GM12878 (cell line): ENCODE results near the gene CTSO. TPM values are rescaled to one million over a fixed set of nuclear protein-coding genes. Genes with fewer than 3 reads are reported as not detected.

ENCODE experiments used
- ATAC-seq: fragments of 200-7000 bp; cut with Tn5 transposase; 3 replicates; pipeline ENCODE4 v1.9.1; 2020; ENCODE audit warnings: mild to moderate bottlenecking, moderate library complexity
- BruUV-seq: library from RNA; stranded (reverse); fragments of 400-500 nt; replicated peaks from 2 replicates; lab custom pipeline; 2021; lab: Mats Ljungman, UMichigan
- CTCF ChIA-PET: fragments of 300-600 bp; sonication (Branson Sonifier 250); formaldehyde crosslinking; extraction: SDS; loops from one replicate; lab custom pipeline; 2021; ENCODE audit warnings: inconsistent platforms; lab: Yijun Ruan, JAX
- POLR2A ChIA-PET: fragments of 350-600 bp; formaldehyde crosslinking; extraction: SDS; loops from one replicate; lab custom pipeline; 2021; ENCODE audit warnings: inconsistent platforms; lab: Charles Lee
- RAD21 ChIA-PET: fragments of 300-600 bp; sonication (Branson Sonifier 250); formaldehyde crosslinking; loops from one replicate; lab custom pipeline; 2023; ENCODE audit warnings: antibody characterized with exemption; ENCODE audit not compliant: unreplicated experiment; lab: Charles Lee
- SMC1A ChIA-PET: fragments of 300-600 bp; sonication (Branson Sonifier 250); formaldehyde crosslinking; loops from one replicate; lab custom pipeline; 2023; ENCODE audit not compliant: unreplicated experiment, uncharacterized antibody; lab: Charles Lee
- DNase-seq: peaks from one replicate; pipeline ENCODE4 v3.0.0-alpha.2; 2011; ENCODE audit warnings: low read depth, low spot score
- FAIRE-seq: peaks from 3 replicates; lab custom pipeline; 2011; peaks lifted over from hg19 to GRCh38; lab: Jason Lieb, UNC
- H2AFZ ChIP-seq: 2 replicates; pipeline ENCODE4 v1.6.0; 2011; ENCODE audit warnings: low read depth, low read length, control low read depth; ENCODE audit not compliant: control insufficient read depth
- H3K27ac ChIP-seq: 2 replicates; pipeline ENCODE4 v1.5.1; 2011; ENCODE audit warnings: control low read depth; ENCODE audit not compliant: control insufficient read depth, insufficient read depth
- H3K27me3 ChIP-seq, 2 experiments: replicated peaks in 1 of 2; 2 replicates each; pipeline versions ENCODE4 v1.6.0 to v1.6.1; 2011; ENCODE audit warnings: low read length in 1 of 2; ENCODE audit not compliant: control insufficient read depth in 2 of 2, insufficient read depth in 2 of 2
- H3K36me3 ChIP-seq, 2 experiments: 2 replicates each; pipeline ENCODE4 v1.5.1; 2011; ENCODE audit warnings: low read length in 1 of 2; ENCODE audit not compliant: control insufficient read depth in 2 of 2, insufficient read depth in 2 of 2
- H3K4me1 ChIP-seq: 2 replicates; pipeline ENCODE4 v1.6.1; 2011; ENCODE audit warnings: mild to moderate bottlenecking, low read length, moderate library complexity, mixed read lengths; ENCODE audit not compliant: control insufficient read depth, insufficient read depth
- H3K4me2 ChIP-seq: 2 replicates; pipeline ENCODE4 v1.6.0; 2011; ENCODE audit warnings: control low read depth; ENCODE audit not compliant: control insufficient read depth, insufficient read depth
- H3K4me3 ChIP-seq: fragments of 200-600 bp; sonication (generic); 2 replicates; pipeline ENCODE4 v1.5.1; 2016
- H3K79me2 ChIP-seq: 2 replicates; pipeline ENCODE4 v1.6.0; 2011; ENCODE audit warnings: low read length; ENCODE audit not compliant: control insufficient read depth, insufficient read depth
- H3K9ac ChIP-seq: 2 replicates; pipeline ENCODE4 v1.8.0; 2011; ENCODE audit warnings: low read length, control low read depth, mixed read lengths; ENCODE audit not compliant: control insufficient read depth, insufficient read depth
- H3K9me3 ChIP-seq: replicated peaks from 3 replicates; pipeline ENCODE4 v1.5.1; 2011; ENCODE audit warnings: mild to moderate bottlenecking, low read length; ENCODE audit not compliant: control insufficient read depth, insufficient read depth
- H4K20me1 ChIP-seq: 2 replicates; pipeline ENCODE4 v1.6.0; 2011; ENCODE audit not compliant: control insufficient read depth, insufficient read depth
- CEBPB ChIP-seq, 2 experiments: fragments of 150-350 bp in 1 of 2; IDR thresholded peaks; 2 replicates each; pipeline ENCODE4 v1.6.1; 2012 to 2014; ENCODE audit warnings: low read depth in 2 of 2, low read length in 2 of 2, borderline replicate concordance in 1 of 2, inconsistent platforms in 1 of 2
- CREB1 ChIP-seq: IDR thresholded peaks from 2 replicates; pipeline ENCODE4 v1.6.1; 2012; ENCODE audit warnings: low read depth, mild to moderate bottlenecking, inconsistent platforms
- HDAC6 ChIP-seq: fragments of 200-600 bp; sonication (generic); IDR thresholded peaks from one replicate; pipeline ENCODE4 v1.8.0; 2017; ENCODE audit warnings: antibody characterized with exemption; ENCODE audit not compliant: unreplicated experiment
- MYB ChIP-seq: fragments of 150-350 bp; IDR thresholded peaks from 2 replicates; pipeline ENCODE4 v1.6.1; 2014; ENCODE audit warnings: mild to moderate bottlenecking, low read depth, low read length, borderline replicate concordance
- NR2C1 ChIP-seq: fragments of 450-650 bp; IDR thresholded peaks from 2 replicates; pipeline ENCODE4 v1.6.1; 2017; ENCODE audit warnings: antibody characterized with exemption, mild to moderate bottlenecking, moderate library complexity
- SIX5 ChIP-seq: IDR thresholded peaks from 2 replicates; pipeline ENCODE4 v1.6.1; 2011; ENCODE audit warnings: mild to moderate bottlenecking, low read depth, low read length, moderate library complexity; ENCODE audit not compliant: severe bottlenecking
- SMAD1 ChIP-seq: fragments of 450-650 bp; IDR thresholded peaks from 2 replicates; pipeline ENCODE4 v1.6.1; 2018; ENCODE audit warnings: mild to moderate bottlenecking, low read depth; ENCODE audit not compliant: partially characterized antibody
- SMARCA5 ChIP-seq: fragments of 450-650 bp; IDR thresholded peaks from 2 replicates; pipeline ENCODE4 v1.6.1; 2017; ENCODE audit warnings: mild to moderate bottlenecking
- SREBF1 ChIP-seq: IDR thresholded peaks from 2 replicates; pipeline ENCODE4 v1.6.1; 2012; ENCODE audit warnings: mild to moderate bottlenecking, low read length
- ZNF217 ChIP-seq: fragments of 450-650 bp; IDR thresholded peaks from 2 replicates; pipeline ENCODE4 v1.6.1; 2017; ENCODE audit warnings: antibody characterized with exemption, mild to moderate bottlenecking
- ZNF274 ChIP-seq: IDR thresholded peaks from one replicate; pipeline ENCODE4 v1.8.0; 2011; ENCODE audit not compliant: insufficient read length, insufficient read depth
- WGBS: methylation state at CpG from one replicate; pipeline ENCODE4 v1.1.6; 2016; ENCODE audit warnings: low lambda C conversion rate; ENCODE audit not compliant: insufficient replicate concordance, insufficient coverage; ENCODE audit errors: missing lambda C conversion rate; 5-methylcytosine and 5-hydroxymethylcytosine counted together
- in situ Hi-C: fragments of 300-500 bp; cut with MboI; formaldehyde crosslinking; loops from 9 replicates; pipeline ENCODE4 v1.14.3; 2018; ENCODE audit warnings: mixed read lengths
- intact Hi-C: fragments of 100-400 bp; cut with micrococcal nuclease; formaldehyde crosslinking; loops from one replicate; pipeline ENCODE4 v1.14.2; 2022; ENCODE audit not compliant: unreplicated experiment
- polyA plus RNA-seq, 11 experiments: library from polyadenylated mRNA; depleted of rRNA in 4 of 11; unstranded in 6 of 11; stranded (reverse) in 5 of 11; fragments of >200 nt; fragmentation: Nextera tagmentation in 4 of 11; fragmentation: Illumina TruSeq in 1 of 11; extraction: Ambion mirVana in 4 of 11; extraction: Trizol in 1 of 11; gene quantifications; 1 replicate in 1 of 11; 2 replicates in 10 of 11; pipeline versions ENCODE4 v1.2.1 to v1.2.3, GENCODE V29; 2011 to 2016; ENCODE audit warnings: inconsistent platforms in 2 of 11, missing spikeins in 2 of 11, low read depth in 1 of 11
- total RNA-seq, 4 experiments: library from RNA; depleted of rRNA in 3 of 4; stranded (reverse); fragments of >200 nt in 3 of 4; fragmentation: Illumina TruSeq in 1 of 4; extraction: Trizol in 1 of 4; gene quantifications; 2 replicates each; pipeline versions ENCODE4 v1.2.1 to v1.2.3, GENCODE V29; 2013 to 2021

The CTSO gene
- total and polyA plus RNA-seq, 10 of the 15 experiments (the other 5 are each of a cell fraction or from before 2014, with no cell fraction given): 3.9 to 9.7 (median 7.0) TPM

- in situ Hi-C loops (no loop called here), intact Hi-C loops (loop anchor here (10.0 kb wide), 3 partner anchors 582 to 1248 kb away; partner anchors contain the start of gene MAP9)
- H2AFZ ChIP-seq: no peak overlapping the region
- no peaks in the 10 kb centered on the region for H3K4me1 ChIP-seq
- H3K9me3 ChIP-seq: no peaks in the 10 kb centered on the region
- no peak overlapping the region for H3K4me3 ChIP-seq
- FAIRE-seq (no peak), ATAC-seq (no peak), DNase-seq (no peak)
- BruUV-seq: no TSS peak
- no peak overlapping the region for H3K9ac ChIP-seq
- RAD21 ChIA-PET: interaction anchor here (0.7 to 1.6 kb wide), 3 partner anchors 145 to 169 kb away, joined by 3 to 5 read pairs (median 3); no protein-coding TSS in a partner anchor
- SMC1A ChIA-PET: interaction anchor here (0.8 to 1.3 kb wide), 6 partner anchors 17 to 720 kb away, joined by 3 to 6 read pairs (median 3); no protein-coding TSS in a partner anchor
- CTCF ChIA-PET: interaction anchor here (1.0 to 1.3 kb wide), 2 partner anchors 146 to 147 kb away, joined by 3 to 4 read pairs; no protein-coding TSS in a partner anchor
- H3K79me2 ChIP-seq: no peaks in the 10 kb centered on the region; the same call in 1 of the 2 replicates
- no peaks in the 10 kb centered on the region for H4K20me1 ChIP-seq
- H3K4me2 ChIP-seq: no peak overlapping the region
- no peaks in the 10 kb centered on the region for H3K36me3 ChIP-seq
- TF ChIP-seq ZNF274: no peak
- no peak for TF ChIP-seq SREBF1
- TF ChIP-seq SIX5: no peak
- TF ChIP-seq CREB1: no peak
- TF ChIP-seq MYB: no peak
- TF ChIP-seq SMAD1: no peak
- TF ChIP-seq ZNF217: no peak
- TF ChIP-seq HDAC6: no peak
- no peak for TF ChIP-seq SMARCA5
- no peak for TF ChIP-seq NR2C1
- TF ChIP-seq CEBPB (IDR thresholded peaks at IDR 0.05; ENCODE audit: borderline replicate concordance in 1 of 2, low read depth in 2 of 2, low read length in 2 of 2): no peak
- WGBS: 42% methylated on average over 2 of the region's 2 CpGs
- H3K27me3 ChIP-seq: no peaks in the 10 kb centered on the region
- POLR2A ChIA-PET: interaction anchor here (0.7 kb wide), 1 partner anchor 1083 kb away, joined by 3 read pairs; no protein-coding TSS in a partner anchor
- no peak overlapping the region for H3K27ac ChIP-seq
These were observed 2.8 kb upstream of the CTSO start for GRCh38 chr4:155956461-155956860.
